ENCODE data around the gene FBXL20. TPM values are rescaled to one million over a fixed set of nuclear protein-coding genes. Genes with fewer than 3 reads are reported as not detected.
"Not testable (repeated sequence)": the region's sequence is repeated elsewhere in the genome, so short reads cannot be mapped to it uniquely, and the experiment has no call there.

Gene FBXL20
- total RNA-seq, 2 experiments from 2014 or later: 11.2 to 11.8 TPM

DNA sequence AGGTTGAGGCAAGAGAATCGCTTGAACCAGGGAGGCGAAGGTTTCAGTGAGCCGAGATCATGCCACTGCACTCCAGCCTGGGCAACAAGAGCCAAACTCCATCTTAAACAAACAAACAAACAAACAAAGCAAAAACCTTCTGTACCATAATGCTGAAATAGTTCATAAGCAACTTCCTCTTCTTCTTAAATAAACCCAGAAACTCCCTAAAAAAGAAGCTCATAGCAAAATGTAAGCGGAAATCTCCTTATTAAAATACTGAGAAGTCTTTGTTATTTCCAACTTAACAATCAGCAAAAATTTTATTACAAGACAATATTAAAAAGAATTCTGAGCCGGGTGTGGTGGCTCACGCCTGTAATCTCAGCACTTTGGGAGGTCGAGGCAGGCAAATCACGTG, 82.8 kb downstream of the FBXL20 start:
- Mint-ChIP-seq H3K27me3 (ENCODE audit: low read depth) (no peaks in the 10 kb centered on the region), H3K27ac (no peak overlapping the region), H3K9me3 (ENCODE audit: insufficient read depth) (no peaks in the 10 kb centered on the region), H3K4me1 (ENCODE audit: low read depth) (no peaks in the 10 kb centered on the region), H3K36me3 (ENCODE audit: low read depth) (no peaks in the 10 kb centered on the region), H3K4me3 (no peak overlapping the region)
- no peak for ATAC-seq
- no peak for DNase-seq
- CTCF ChIA-PET: no interaction called here
- POLR2A ChIA-PET: no interaction called here

- CTCF ChIA-PET: no interaction called here
- Mint-ChIP-seq H3K27me3 (ENCODE audit: low read depth) (no peaks in the 10 kb centered on the region), H3K4me3 (no peak overlapping the region), H3K27ac (no peak overlapping the region), H3K4me1 (ENCODE audit: low read depth) (no peaks in the 10 kb centered on the region), H3K36me3 (ENCODE audit: low read depth) (no peaks in the 10 kb centered on the region), H3K9me3 (ENCODE audit: insufficient read depth) (no peaks in the 10 kb centered on the region)
- no peak for ATAC-seq
- no peak for DNase-seq
- POLR2A ChIA-PET: no interaction called here
Measured at GRCh38 chr17:39306509-39307212, 94.8 kb downstream of the FBXL20 start.

DNA sequence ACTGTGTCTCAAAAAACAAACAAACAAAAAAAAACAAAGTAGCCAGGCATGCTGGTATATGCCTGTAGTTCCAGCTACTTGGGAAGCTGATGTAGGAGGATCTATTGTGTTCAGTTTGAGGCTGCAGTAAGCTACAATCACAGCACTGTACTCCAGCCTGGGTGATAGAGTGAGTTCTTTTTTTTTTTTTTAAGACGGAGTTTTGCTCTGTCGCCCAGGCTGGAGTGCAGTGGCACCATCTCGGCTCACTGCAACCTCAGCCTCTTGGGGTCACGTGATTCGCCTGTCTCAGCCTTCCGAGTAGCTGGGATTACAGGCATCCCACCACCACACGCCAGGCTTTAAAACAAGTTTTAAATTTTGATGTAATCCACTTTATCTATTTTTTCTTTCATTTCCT, 95.4 kb downstream of the FBXL20 start:
- Mint-ChIP-seq H3K27me3 (ENCODE audit: low read depth) (no peaks in the 10 kb centered on the region), H3K9me3 (ENCODE audit: insufficient read depth) (no peaks in the 10 kb centered on the region), H3K4me3 (no peak overlapping the region), H3K36me3 (ENCODE audit: low read depth) (no peaks in the 10 kb centered on the region), H3K4me1 (ENCODE audit: low read depth) (no peaks in the 10 kb centered on the region), H3K27ac (no peak overlapping the region)
- ChIA-PET CTCF (no interaction called here), POLR2A (no interaction called here)
- DNase-seq (no peak), ATAC-seq (no peak)

- no peaks in the 10 kb centered on the region for H3K36me3 Mint-ChIP-seq (ENCODE audit: low read depth)
- CTCF ChIA-PET: no interaction called here
- no peaks in the 10 kb centered on the region for H3K27me3 Mint-ChIP-seq (ENCODE audit: low read depth)
- ATAC-seq: no peak
- DNase-seq: no peak
- POLR2A ChIA-PET: interaction anchor here (0.7 kb wide), 1 partner anchor 16 kb away, joined by 3 read pairs; no protein-coding TSS in a partner anchor
- H3K4me3 Mint-ChIP-seq: no peak overlapping the region
- no peaks in the 10 kb centered on the region for H3K4me1 Mint-ChIP-seq (ENCODE audit: low read depth)
- H3K27ac Mint-ChIP-seq: no peak overlapping the region
- H3K9me3 Mint-ChIP-seq (ENCODE audit: insufficient read depth): no peaks in the 10 kb centered on the region
Measured at GRCh38 chr17:39304188-39304587, 97.2 kb downstream of the FBXL20 start.

GRCh38 chr17:39294060-39294459, 107.4 kb downstream of the FBXL20 start:
- no peak overlapping the region for H3K27ac Mint-ChIP-seq
- ATAC-seq: no peak
- no peak for DNase-seq
- H3K27me3 Mint-ChIP-seq (ENCODE audit: low read depth): no peaks in the 10 kb centered on the region
- H3K4me3 Mint-ChIP-seq: no peak overlapping the region
- peaks cover 3% of the 10 kb centered on the region for H3K36me3 Mint-ChIP-seq (ENCODE audit: low read depth)
- no peaks in the 10 kb centered on the region for H3K9me3 Mint-ChIP-seq (ENCODE audit: insufficient read depth)
- H3K4me1 Mint-ChIP-seq (ENCODE audit: low read depth): no peaks in the 10 kb centered on the region
- CTCF ChIA-PET: no interaction called here
- POLR2A ChIA-PET: no interaction called here

- DNase-seq; H3K27me3 Mint-ChIP-seq (ENCODE audit: low read depth); POLR2A ChIA-PET; H3K36me3 Mint-ChIP-seq (ENCODE audit: low read depth); H3K9me3 Mint-ChIP-seq (ENCODE audit: insufficient read depth); H3K4me3 Mint-ChIP-seq; H3K4me1 Mint-ChIP-seq (ENCODE audit: low read depth); ATAC-seq; CTCF ChIA-PET; H3K27ac Mint-ChIP-seq: not testable (repeated sequence)
Measured at GRCh38 chr17:39292546-39292945, 108.9 kb downstream of the FBXL20 start.

- H3K27me3 Mint-ChIP-seq (ENCODE audit: low read depth); H3K4me1 Mint-ChIP-seq (ENCODE audit: low read depth); DNase-seq; H3K9me3 Mint-ChIP-seq (ENCODE audit: insufficient read depth); ATAC-seq; POLR2A ChIA-PET; H3K4me3 Mint-ChIP-seq; H3K36me3 Mint-ChIP-seq (ENCODE audit: low read depth); H3K27ac Mint-ChIP-seq: not testable (repeated sequence)
- CTCF ChIA-PET: interaction anchor here (1.3 kb wide), 1 partner anchor 42 kb away, joined by 3 read pairs; no protein-coding TSS in a partner anchor
Measured at GRCh38 chr17:39286513-39286912, 114.9 kb downstream of the FBXL20 start.

DNA sequence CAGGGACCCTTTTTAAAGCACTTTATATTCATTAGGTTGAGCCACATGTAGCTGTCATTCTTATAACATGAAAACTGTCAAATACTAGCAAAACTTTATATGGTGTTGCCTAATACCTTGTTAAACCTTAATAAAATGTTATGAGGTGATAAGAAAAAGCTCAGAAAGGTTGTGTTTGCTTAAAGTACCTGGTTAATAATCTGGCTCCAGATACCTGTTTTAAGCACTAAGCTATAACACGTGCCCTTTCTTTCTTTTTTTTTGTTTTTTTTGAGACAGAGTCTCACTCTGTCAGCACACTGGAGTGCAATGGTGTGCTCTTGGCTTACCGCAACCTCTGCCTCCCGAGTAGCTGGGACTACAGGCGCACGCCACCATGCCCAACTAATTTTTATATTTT, 116.7 kb downstream of the FBXL20 start:
- POLR2A ChIA-PET: no interaction called here
- Mint-ChIP-seq H3K4me3 (no peak overlapping the region), H3K27ac (no peak overlapping the region), H3K9me3 (ENCODE audit: insufficient read depth) (no peaks in the 10 kb centered on the region), H3K4me1 (ENCODE audit: low read depth) (no peaks in the 10 kb centered on the region), H3K36me3 (ENCODE audit: low read depth) (no peaks in the 10 kb centered on the region), H3K27me3 (ENCODE audit: low read depth) (no peaks in the 10 kb centered on the region)
- CTCF ChIA-PET: no interaction called here
- no peak for ATAC-seq
- no peak for DNase-seq

DNA sequence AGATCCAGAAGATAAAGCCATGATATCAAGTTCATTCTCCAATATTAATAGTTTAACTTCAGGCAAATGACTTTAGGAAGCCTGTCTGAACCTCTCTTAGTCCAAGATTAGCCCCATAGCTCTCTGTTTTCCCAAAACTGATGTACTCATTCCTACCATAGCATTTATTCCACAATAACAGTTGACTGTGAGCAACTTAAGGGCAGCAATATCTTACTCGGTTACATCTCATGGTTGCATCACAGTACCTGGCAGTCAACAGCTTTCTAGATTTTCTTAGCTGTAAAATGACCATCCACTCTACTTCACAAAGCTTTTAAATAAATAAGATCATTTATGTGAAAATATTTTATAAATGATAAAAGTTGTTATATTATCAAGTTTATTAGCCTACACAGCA, 117.5 kb downstream of the FBXL20 start:
- CTCF ChIA-PET: interaction anchor here (1.3 to 1.6 kb wide), 2 partner anchors 39 to 82 kb away, joined by 3 to 5 read pairs; no protein-coding TSS in a partner anchor
- no peaks in the 10 kb centered on the region for H3K36me3 Mint-ChIP-seq (ENCODE audit: low read depth)
- no peak for ATAC-seq
- H3K4me1 Mint-ChIP-seq (ENCODE audit: low read depth): no peaks in the 10 kb centered on the region
- H3K27ac Mint-ChIP-seq: no peak overlapping the region
- no peak overlapping the region for H3K4me3 Mint-ChIP-seq
- H3K9me3 Mint-ChIP-seq (ENCODE audit: insufficient read depth): no peaks in the 10 kb centered on the region
- no peak for DNase-seq
- no peaks in the 10 kb centered on the region for H3K27me3 Mint-ChIP-seq (ENCODE audit: low read depth)
- POLR2A ChIA-PET: no interaction called here

GRCh38 chr17:39283098-39283497, 118.3 kb downstream of the FBXL20 start:
- Mint-ChIP-seq H3K27me3 (ENCODE audit: low read depth) (no peaks in the 10 kb centered on the region), H3K27ac (no peak overlapping the region), H3K36me3 (ENCODE audit: low read depth) (no peaks in the 10 kb centered on the region), H3K4me3 (no peak overlapping the region), H3K9me3 (ENCODE audit: insufficient read depth) (no peaks in the 10 kb centered on the region), H3K4me1 (ENCODE audit: low read depth) (no peaks in the 10 kb centered on the region)
- DNase-seq: no peak
- POLR2A ChIA-PET: no interaction called here
- CTCF ChIA-PET: interaction anchor here (0.7 to 1.6 kb wide), 4 partner anchors 33 to 300 kb away, joined by 3 to 5 read pairs (median 3); no protein-coding TSS in a partner anchor
- no peak for ATAC-seq

DNA sequence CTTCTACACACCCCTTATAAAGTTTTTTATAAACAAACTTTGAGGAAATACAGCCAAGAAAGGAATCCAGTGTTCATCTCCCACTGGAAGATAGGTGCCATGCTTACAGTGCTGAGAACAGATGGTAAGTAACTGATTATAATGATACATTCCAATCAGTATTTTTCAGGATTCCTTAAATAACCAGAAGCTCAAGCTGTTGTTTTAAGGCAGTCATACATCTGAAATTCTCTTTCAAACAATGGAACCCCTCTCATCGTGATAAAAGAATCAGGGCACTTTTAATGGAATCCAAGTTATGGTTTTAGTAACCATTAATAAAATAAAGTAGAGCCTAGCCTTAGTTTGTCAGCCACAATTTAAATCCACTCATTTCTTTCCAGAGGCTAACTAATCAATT, 119.6 kb downstream of the FBXL20 start:
- H3K4me3 Mint-ChIP-seq: no peak overlapping the region

DNA sequence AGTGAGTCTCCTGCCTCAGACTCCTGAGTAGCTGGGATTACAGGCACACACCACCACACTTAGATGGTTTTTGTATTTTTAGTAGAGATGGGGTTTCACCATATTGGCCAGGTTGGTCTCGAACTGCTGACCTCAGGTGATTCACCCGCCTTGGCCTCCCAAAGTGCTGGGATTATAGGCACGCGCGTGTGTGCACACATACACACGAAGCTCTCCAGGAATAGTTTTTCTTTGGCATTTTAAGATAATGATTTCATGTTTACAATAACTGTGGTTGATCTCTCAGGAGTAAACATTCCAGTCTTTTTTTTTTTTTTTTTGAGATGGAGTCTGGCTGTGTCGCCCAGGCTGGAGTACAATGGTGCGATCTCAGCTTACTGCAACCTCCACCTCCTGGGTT, 123.2 kb downstream of the FBXL20 start:
- H3K4me3 Mint-ChIP-seq; H3K27me3 Mint-ChIP-seq (ENCODE audit: low read depth); H3K9me3 Mint-ChIP-seq (ENCODE audit: insufficient read depth); CTCF ChIA-PET; DNase-seq; ATAC-seq; H3K4me1 Mint-ChIP-seq (ENCODE audit: low read depth); POLR2A ChIA-PET; H3K36me3 Mint-ChIP-seq (ENCODE audit: low read depth); H3K27ac Mint-ChIP-seq: not testable (repeated sequence)

More for the DNA sequence above, 119.6 kb downstream of the FBXL20 start:
- Mint-ChIP-seq H3K27ac (no peak overlapping the region), H3K27me3 (ENCODE audit: low read depth) (no peaks in the 10 kb centered on the region), H3K4me1 (ENCODE audit: low read depth) (no peaks in the 10 kb centered on the region), H3K36me3 (ENCODE audit: low read depth) (no peaks in the 10 kb centered on the region), H3K9me3 (ENCODE audit: insufficient read depth) (no peaks in the 10 kb centered on the region)
- ChIA-PET CTCF (interaction anchor here (1.4 to 1.5 kb wide), 3 partner anchors 17 to 117 kb away, joined by 3 to 4 read pairs (median 3); no protein-coding TSS in a partner anchor), POLR2A (no interaction called here)
- DNase-seq (no peak), ATAC-seq (no peak)

- CTCF ChIA-PET: no interaction called here
- H3K4me3 Mint-ChIP-seq: no peak overlapping the region
- POLR2A ChIA-PET: no interaction called here
- no peaks in the 10 kb centered on the region for H3K27me3 Mint-ChIP-seq (ENCODE audit: low read depth)
- H3K36me3 Mint-ChIP-seq (ENCODE audit: low read depth): peaks cover 2% of the 10 kb centered on the region
- H3K4me1 Mint-ChIP-seq (ENCODE audit: low read depth): no peaks in the 10 kb centered on the region
- no peaks in the 10 kb centered on the region for H3K9me3 Mint-ChIP-seq (ENCODE audit: insufficient read depth)
- no peak overlapping the region for H3K27ac Mint-ChIP-seq
- no peak for DNase-seq
- no peak for ATAC-seq
Measured at GRCh38 chr17:39277110-39277509, 124.3 kb downstream of the FBXL20 start.
